Measurements from ENCODE around the gene MKX. TPM values are rescaled to one million over a fixed set of nuclear protein-coding genes. Genes with fewer than 3 reads are reported as not detected.

MKX gene
- total RNA-seq, 1 experiment from 2014 or later = 27.5 TPM

GRCh38 chr10:27635699-27636270 lies 109.8 kb downstream of the MKX start:
- ATAC-seq (no peak), DNase-seq (ENCODE audit: low read depth, low spot score) (no peak)
- H4K20me1 ChIP-seq (ENCODE audit: insufficient read depth) = no peaks in the 10 kb centered on the region
- ChIA-PET POLR2A (no interaction called here), RAD21 (ENCODE audit: low non-redundant PET in 1 of 2, low total read pairs in 2 of 2, uncharacterized antibody in 2 of 2, unreplicated experiment in 2 of 2) (no interaction called here), CTCF (interaction anchor here (0.5 kb wide), 1 partner anchor 20 kb away, joined by 3 read pairs; no protein-coding TSS in a partner anchor)
- no peak overlapping the region for H3K27ac ChIP-seq (ENCODE audit: low read depth, low read length)
- TF ChIP-seq REST (IDR thresholded peaks at IDR 0.05; ENCODE audit: low read depth) (no peak), RAD21 (IDR thresholded peaks at IDR 0.05; ENCODE audit: low read depth) (no peak), SIN3A (IDR thresholded peaks at IDR 0.05; ENCODE audit: low read depth) (no peak), CEBPB (IDR thresholded peaks at IDR 0.05; ENCODE audit: low read depth) (no peak), YY1 (IDR thresholded peaks at IDR 0.05; ENCODE audit: extremely low read depth, insufficient replicate concordance, low read depth, low read length) (no peak), EZH2phosphoT487 (IDR thresholded peaks at IDR 0.05; ENCODE audit: borderline replicate concordance) (no peak), CTCF (IDR thresholded peaks at IDR 0.05 in 2 of 3, conservative IDR thresholded peaks at IDR 0.05 in 1 of 3; ENCODE audit: borderline replicate concordance in 1 of 3, insufficient read depth in 1 of 3, low read depth in 2 of 3, low read length in 2 of 3) (no peak), EZH2 (IDR thresholded peaks at IDR 0.05) (no peak), EGR1 (IDR thresholded peaks at IDR 0.05; ENCODE audit: low read depth) (no peak), SP1 (IDR thresholded peaks at IDR 0.05; ENCODE audit: low read depth) (no peak), TCF7L2 (IDR thresholded peaks at IDR 0.05; ENCODE audit: borderline replicate concordance, extremely low read depth, insufficient read depth, insufficient read length) (no peak), POLR2AphosphoS5 (IDR thresholded peaks at IDR 0.05; ENCODE audit: low read depth, low read length) (no peak), JUND (IDR thresholded peaks at IDR 0.05) (no peak)
- no peaks in the 10 kb centered on the region for H3K9me3 ChIP-seq (ENCODE audit: control insufficient read depth in 1 of 2, insufficient read depth in 1 of 2, low read depth in 1 of 2, low read length in 2 of 2)
- H3K4me1 ChIP-seq (ENCODE audit: control insufficient read depth in 1 of 2, insufficient read depth in 2 of 2, low read length in 2 of 2) = no peaks in the 10 kb centered on the region
- BruUV-seq (replicated peaks) = no TSS peak
- no peak overlapping the region for H3K4me3 ChIP-seq (replicated peaks in 1 of 2; ENCODE audit: low read depth in 1 of 2, low read length in 2 of 2)
- no peaks in the 10 kb centered on the region for H3K36me3 ChIP-seq (ENCODE audit: control insufficient read depth in 1 of 2, insufficient read depth in 2 of 2, low read length in 2 of 2)
- H3K27me3 ChIP-seq (ENCODE audit: insufficient read depth, low read length) = no peaks in the 10 kb centered on the region
- no peak overlapping the region for H2AFZ ChIP-seq (ENCODE audit: low read depth, low read length, poor library complexity, severe bottlenecking)
- H3K9me2 ChIP-seq (ENCODE audit: insufficient read depth) = no peaks in the 10 kb centered on the region
- H3K4me2 ChIP-seq (ENCODE audit: low read length) = no peak overlapping the region
- intact Hi-C loops (cut with micrococcal nuclease) = no loop called here
- H3K9ac ChIP-seq (ENCODE audit: low read length) = no peak overlapping the region
- no peaks in the 10 kb centered on the region for H3K79me2 ChIP-seq (ENCODE audit: insufficient read depth, low read length)
